NCI-H2107 (cell line): Measurements from ENCODE around the gene MEGF8.

Experiments used
- DNase-seq: peaks from one replicate; lab custom pipeline; 2025; lab: John Stamatoyannopoulos, UW

The MEGF8 gene

DNA sequence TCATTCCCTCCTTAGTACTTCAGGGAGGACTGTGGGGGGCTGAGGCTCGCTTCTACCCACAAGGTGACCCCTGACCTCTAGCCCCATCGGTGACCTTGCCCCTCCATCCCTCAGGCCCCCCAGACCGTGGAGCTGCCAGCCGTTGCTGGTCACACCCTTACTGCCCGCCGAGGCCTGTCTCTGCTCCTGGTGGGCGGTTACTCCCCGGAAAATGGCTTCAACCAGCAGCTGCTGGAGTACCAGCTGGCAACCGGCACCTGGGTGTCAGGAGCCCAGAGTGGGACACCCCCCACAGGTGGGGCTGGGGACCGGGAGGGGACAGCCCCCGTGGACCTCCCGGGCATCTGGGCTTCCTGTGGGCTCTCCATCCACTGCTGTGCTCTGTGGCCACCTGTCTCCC, 31.9 kb downstream of the MEGF8 start:
- DNase-seq = no peak

DNA sequence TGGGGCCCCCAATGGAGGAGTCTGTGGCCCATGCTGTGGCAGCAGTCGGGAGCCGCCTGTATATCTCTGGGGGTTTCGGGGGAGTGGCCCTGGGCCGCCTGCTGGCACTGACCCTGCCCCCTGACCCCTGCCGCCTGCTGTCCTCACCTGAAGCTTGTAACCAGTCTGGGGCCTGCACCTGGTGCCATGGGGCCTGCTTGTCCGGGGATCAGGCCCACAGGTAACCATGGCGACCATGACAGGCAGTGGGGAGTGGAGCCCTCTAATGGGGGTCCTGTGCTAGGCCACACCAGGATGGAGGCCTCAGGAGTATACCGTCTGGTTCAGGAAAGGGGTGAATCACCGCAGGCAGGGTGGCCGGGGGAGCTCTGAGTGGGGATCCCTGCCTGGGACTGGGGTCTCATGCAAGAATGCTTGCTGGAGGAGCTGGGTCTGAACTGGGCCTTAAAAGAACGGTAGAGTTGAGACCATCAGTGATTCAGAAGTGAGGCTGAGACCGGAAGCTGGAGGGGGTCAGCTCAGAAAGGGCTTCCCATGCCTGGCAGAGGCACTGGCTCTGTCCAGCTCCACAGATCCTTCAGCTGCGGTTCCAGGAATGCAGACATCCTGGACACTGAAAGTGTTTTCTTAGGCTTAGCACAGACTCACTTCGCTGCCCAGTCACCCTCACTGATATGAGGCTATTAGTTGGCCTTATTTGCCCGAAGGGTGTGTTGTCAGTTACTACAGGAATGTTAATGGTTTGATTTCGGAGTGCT, 35.5 kb downstream of the MEGF8 start:
- no peak for DNase-seq

DNA sequence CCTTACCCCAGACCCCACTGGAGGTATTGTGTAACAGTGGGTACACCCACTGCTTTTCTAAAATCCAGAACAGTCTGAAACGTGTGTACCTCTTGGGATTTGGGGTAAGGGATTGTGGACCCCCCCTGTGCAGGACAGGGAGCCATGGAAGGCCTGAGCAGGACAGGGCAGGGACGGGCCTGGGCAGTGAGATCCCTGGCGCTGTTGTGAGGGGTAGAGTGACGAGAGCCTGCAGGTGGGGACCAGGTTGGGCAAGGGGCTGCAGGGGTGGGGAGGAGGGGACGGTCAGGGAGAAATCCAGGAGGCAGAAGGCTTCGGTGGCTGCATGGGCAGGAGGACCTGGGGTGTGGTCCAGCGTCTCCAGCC, 36.1 kb downstream of the MEGF8 start:
- DNase-seq = no peak

DNA sequence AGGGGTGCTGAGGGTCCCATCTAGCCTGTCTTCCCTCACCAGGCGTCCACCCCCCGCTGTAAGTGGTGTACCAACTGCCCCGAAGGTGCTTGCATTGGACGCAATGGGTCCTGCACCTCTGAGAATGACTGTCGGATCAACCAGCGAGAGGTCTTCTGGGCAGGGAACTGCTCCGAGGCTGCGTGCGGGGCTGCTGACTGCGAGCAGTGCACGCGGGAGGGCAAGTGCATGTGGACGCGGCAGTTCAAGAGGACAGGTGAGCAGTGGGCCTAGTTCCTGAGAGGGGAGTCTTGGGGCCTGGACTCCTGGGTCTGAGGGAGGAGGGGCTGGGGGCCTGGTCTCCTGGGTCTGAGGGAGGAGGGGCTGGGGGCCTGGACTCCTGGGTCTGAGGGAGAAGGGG, 36.9 kb downstream of the MEGF8 start:
- no peak for DNase-seq

DNA sequence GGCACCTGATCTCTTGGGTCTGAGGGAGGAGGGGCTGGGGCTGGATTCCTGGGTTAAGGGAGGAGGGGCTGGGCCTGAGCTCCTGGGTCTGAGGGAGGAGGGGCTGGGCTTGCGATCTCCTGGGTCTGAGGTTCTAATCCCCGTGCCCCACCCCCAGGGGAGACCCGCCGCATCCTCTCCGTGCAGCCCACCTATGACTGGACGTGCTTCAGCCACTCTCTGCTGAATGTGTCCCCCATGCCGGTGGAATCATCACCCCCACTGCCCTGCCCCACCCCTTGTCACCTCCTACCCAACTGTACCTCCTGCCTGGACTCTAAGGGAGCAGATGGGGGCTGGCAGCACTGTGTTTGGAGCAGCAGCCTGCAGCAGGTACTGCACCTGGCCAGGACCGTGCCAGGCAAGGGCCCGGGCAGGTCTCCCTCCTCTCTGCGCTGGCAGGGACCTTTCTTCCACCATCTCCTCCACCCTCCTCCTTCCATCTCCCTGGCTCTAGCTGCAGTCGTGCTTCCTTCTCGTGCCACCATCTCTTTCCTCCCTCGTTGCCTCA, 37.5 kb downstream of the MEGF8 start:
- no peak for DNase-seq

DNA sequence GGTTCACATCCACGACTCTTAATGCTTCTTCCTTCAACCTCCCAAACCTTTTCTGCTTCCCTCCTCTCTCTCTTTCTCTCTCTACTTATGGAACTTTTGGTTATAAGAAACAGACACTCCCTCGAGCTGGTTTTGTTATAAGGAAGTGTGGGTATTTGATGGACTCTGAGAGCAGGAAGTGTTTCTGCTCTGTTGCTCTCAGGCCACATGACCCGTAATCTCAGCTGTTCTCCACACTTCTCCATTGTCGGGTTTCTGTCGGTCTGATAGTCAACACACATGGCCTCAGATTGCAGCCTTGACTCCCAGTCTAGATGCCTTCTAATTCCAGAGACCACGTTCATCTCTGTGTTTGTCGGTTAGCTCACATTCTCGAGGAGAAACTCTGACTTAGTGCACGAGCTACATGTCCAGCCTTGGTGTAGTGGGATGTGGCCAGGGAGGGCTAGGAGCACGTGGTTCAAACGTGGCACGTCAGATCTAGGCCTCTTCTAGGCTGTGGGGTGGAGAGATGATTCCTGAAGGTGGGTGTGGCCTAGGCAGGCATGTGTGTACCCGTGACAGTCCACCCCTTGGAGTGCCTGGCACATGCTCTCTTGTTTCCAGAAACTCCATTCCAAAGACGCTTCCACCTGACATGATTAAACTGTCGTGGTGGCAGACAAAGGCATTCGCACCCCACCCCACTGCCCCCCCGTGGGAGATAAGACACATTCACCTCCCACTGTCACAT, 38.3 kb downstream of the MEGF8 start:
- no peak for DNase-seq

DNA sequence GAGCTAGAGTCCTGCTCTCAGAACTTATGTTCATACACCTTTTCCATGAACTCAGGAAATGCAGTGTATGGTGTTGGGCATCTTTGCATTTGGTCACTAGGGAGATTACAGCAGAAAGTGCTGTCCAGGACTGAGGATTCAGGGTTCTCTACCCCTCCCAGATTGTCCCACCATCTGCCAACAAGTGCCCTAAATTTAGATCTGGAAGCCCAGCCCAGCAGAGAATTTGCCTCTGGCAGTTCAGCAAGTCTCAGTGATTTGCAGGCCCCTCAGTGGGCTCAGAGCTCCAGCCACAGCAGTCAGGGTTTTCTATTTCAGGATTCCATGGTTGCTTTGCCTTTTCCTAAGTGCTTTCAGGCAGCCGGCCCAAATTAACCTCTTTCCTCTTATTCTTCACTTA, 41.2 kb downstream of the MEGF8 start:
- DNase-seq = no peak

DNA sequence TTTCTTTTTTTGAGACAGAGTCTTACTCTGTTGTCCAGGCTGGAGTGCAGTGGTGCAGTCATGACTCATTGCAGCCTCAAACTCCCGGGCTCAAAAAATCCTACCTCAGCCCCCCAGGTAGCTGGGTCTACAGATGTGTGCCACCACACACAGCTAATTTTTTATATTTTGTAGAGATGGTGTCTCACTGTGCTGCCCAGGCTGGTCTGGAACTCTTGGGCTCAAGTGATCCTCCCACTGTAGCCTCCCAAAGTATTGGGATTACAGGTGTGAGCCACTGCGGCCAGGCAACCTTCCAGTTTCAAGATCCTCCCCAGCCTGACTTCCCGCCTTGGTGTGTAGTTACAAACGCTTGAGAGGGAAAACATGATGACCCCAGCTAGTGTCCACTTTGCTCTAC, 42.5 kb downstream of the MEGF8 start:
- no peak for DNase-seq

DNA sequence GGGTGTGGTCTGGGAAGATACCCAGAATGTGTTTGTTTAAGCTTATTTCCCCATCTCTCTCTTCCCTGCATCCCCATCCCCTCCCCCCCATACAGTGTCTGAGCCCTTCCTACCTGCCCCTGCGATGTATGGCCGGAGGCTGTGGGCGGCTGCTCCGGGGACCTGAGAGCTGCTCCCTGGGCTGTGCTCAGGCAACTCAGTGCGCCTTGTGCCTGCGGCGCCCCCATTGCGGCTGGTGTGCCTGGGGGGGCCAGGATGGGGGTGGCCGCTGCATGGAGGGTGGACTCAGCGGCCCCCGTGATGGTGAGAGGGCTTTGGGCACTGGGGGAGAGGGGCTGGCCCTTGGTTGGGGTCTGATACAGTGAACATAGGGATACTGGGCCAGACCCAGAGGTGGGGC, 42.9 kb downstream of the MEGF8 start:
- no peak for DNase-seq

DNA sequence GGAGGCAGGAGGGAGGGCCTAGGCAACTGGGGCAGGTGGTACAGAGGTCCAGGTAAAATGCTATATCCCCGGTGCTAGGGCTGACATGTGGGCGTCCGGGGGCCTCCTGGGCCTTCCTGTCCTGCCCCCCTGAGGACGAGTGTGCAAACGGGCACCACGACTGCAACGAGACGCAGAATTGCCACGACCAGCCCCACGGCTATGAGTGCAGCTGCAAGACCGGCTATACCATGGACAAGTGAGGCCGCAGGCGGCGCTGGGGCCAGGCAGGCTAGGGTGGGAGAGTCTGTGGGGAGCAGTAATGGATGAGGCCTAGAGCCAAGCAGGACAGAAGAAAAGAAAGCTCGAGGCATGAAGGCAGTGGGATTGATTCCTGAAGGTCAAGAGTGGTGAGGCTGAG, 43.3 kb downstream of the MEGF8 start:
- no peak for DNase-seq

DNA sequence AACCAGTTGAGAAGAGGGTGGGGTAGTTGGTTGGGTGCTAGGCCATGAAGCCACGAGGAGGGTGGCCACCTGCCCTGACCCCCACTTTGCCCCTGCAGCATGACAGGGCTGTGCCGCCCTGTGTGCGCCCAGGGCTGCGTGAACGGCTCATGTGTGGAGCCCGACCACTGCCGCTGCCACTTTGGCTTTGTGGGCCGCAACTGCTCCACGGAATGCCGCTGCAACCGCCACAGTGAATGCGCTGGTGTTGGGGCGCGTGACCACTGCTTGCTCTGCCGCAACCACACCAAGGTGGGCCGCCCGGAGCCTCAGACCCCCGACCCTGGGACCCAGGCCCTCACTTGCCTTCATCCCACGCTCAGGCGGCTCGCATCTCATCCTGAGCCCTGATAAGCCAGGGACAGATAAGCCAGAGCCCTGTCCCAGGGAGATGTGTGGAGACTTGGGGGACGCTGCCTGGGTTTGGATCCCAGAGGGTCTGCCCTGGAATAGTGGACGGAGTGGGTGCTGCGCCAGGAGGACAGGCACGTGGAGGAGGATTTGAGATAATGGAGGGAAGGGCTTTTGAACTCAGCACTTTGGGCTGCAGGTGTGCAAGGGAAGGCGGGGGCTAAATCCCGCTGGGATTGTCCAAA, 44.1 kb downstream of the MEGF8 start:
- no peak for DNase-seq

DNA sequence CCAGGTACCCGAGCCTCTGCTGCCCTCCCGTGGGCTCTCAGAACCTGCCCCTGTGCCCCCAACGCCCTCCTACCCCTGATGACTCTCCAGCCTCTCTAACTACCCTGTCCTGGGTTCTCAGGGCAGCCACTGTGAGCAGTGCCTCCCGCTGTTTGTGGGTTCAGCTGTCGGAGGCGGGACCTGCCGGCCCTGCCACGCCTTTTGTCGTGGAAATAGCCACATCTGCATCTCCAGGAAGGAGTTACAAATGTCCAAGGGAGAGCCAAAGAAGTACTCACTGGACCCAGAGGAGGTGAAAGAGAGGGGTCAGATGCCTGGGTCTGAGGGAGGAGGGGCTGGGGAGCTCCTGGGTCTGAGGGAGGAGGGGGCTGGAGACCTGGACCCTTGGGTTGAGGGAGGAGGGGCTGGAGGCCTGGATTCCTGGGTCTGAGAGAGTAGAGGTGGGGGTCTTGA, 44.7 kb downstream of the MEGF8 start:
- DNase-seq = no peak

DNA sequence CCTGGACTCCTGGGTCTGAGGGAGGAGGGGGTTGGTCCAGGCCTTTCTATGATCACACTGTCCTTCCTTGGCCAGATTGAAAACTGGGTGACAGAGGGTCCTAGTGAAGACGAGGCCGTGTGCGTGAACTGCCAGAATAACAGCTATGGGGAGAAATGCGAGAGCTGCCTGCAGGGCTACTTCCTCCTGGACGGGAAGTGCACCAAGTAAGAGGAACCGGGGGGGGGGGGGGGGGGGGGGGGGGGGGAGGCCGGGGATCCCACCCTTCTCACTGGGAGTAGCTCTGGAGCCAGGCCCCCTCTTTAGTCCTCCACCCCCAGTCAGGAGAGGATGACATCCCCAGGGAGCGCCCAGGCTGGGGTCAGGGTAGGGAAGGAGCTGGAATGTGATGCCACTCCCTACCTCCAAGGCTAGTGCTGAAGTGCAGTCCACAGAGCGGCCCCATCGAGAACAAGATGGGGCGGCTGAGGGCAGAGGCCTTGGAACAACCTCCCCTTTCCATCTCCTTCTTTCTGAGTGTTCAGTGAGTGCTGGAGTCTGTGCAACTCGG, 45.3 kb downstream of the MEGF8 start:
- no peak for DNase-seq

DNA sequence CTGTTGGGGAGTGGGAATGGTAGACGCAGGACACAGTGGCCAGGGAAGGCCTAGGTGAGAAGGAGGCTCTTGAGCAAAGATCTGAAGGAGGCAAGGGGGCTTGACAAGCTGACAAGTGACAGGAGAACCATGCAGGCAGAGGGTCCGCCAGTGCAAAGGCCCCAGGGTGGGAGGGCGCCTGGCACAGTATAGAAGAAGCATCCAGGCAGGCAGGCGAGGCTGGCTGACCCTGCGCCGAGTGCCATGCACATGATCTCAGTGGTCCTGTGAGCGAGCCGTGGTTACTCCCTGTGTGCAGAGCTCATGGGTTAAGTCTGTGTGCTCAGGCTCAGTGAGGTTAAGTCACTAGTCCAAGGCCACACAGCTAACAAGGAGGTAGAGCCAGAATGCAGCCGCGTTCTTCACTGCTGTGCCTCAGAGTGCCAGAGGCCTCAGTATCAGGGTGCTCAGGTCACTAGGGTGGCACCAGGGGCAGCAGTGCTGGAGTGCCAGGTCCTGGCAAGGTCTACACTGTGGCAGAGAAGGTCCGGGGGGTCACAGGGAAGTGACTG, 49.5 kb downstream of the MEGF8 start:
- DNase-seq = no peak

DNA sequence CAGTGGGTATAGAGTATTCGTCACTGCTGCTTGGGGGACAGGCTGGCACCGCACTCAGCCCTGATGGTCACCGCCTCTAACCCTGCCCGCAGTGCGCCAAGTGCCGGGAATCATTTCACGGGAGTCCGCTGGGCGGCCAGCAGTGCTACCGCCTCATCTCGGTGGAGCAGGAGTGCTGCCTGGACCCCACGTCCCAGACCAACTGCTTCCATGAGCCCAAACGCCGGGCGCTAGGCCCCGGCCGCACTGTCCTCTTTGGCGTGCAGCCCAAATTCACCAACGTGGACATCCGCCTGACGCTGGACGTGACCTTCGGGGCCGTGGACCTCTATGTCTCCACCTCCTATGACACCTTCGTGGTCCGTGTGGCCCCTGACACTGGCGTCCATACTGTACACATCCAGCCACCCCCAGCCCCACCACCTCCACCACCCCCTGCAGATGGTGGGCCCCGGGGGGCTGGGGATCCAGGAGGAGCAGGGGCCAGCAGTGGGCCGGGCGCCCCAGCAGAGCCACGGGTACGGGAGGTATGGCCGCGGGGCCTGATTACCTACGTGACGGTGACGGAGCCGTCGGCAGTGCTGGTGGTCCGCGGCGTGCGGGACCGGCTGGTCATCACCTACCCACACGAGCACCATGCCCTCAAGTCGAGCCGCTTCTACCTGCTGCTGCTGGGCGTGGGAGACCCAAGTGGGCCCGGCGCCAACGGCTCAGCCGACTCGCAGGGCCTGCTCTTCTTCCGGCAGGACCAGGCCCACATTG, 50.2 kb downstream of the MEGF8 start:
- no peak for DNase-seq

DNA sequence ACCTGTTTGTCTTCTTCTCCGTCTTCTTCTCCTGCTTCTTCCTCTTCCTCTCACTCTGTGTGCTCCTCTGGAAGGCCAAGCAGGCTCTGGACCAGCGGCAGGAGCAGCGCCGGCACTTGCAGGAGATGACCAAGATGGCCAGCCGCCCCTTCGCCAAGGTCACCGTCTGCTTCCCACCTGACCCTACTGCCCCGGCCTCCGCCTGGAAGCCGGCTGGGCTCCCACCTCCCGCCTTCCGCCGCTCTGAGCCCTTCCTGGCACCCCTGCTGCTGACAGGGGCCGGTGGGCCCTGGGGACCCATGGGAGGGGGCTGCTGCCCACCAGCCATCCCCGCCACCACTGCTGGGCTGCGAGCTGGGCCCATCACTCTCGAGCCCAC, 50.7 kb downstream of the MEGF8 start:
- no peak for DNase-seq

DNA sequence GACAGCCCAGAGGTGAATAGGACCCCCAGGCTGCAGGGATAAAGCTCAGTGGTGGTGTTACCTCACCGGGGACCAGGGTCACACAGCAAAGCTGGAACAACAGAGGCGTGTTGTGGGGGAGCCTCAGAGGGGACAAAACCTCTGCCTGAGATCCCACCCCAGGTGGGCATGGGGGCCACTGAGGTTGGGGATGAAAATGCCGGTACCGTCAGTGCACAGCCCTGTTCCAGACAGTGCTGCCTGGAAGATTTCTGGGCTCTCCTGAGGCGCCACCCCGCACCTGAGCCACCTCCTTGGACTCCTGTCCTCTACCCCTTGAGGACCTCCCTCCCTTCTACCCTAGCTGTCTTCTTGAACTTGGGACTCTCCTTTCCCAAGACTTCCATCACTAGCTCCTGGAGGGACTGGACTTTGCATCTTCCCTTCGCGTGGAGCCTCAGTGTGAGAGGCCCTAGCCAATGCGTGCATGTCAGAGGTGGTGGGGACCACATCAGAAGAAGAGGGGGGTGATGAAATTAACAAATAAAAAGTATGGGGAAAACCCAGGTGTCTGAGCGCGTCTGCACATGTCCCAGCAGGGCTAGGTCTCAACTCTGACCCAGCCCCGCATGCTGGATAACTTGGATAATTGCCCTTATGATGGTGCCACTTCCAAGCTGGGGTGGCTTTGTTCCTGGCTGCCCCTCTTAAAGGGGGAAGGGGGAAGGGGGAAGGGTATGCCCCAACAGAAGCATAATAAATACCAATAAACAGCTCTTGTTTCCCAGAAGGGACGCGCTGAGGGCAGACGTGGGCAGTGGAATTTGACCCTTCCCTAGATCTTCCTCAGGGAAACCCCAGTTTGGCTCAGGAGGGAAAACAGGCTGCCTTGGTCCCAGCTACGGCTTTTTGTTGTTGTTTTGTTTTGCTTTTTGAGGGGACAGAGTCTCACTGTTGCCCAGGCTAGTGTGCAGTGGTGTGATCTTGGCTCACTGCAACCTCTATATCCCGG, 53.1 kb downstream of the MEGF8 start:
- DNase-seq = no peak

DNA sequence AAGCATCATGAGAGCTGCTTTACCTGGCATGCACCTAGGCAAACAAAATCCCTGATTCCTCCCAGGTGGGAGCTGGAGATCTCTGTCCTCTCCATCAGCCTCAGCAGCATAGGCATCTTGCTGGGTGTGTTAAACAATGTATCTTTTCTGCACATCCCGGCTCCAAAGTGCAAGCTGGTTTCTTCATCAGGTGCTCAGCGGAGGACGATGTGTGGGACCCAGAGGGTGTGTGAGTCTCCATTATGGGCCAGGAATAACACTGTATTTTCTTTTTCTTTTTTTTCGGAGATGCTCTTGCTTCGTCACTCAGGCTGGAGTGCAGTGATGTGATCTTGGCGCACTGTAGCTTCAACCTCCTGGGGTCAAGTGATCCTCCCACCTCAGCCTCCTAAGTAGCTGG, 54.7 kb downstream of the MEGF8 start:
- no peak for DNase-seq

DNA sequence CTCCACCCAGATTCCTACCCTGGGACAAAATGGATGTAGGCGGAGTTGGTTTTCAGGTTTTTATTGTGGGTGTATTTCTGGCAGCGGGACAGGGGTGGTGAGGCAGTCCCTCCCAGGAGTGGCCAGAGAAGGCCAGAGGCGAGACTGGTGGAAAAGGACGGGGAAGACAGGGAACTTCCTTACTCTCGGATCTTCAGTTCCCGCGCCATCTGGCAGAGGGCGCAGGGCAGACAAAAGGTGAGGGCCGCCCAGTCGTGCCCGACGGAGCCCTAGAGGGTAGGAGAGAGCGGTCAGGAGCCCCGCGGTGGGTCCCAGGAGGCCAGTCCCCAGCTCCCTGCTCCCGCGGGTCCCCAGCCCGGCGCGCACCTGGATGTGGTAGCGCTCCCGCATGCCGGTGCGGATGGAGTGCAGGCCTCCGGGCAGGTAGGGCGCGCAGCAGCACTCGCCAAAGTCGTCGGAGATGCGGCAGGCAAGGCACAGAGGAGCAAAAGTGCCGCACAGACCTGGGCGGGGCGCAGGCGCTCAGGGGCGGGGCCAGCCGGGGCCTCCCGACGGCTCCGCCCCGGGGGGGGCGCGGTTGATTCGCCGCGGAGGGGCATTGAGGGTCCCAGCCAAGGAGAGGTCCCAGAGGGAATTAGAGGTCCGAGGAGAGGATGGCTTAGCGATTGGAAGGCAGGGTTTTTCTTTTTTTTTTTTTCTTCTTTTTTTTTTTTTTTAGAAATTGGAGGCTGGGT, 61.7 kb downstream of the MEGF8 start:
- DNase-seq = peak; percentile 20
